HUES48 (cell line): Measurements from ENCODE around the gene KLHL33.

Experiments
- H3K27ac ChIP-seq: one replicate; pipeline ENCODE4 v1.7.0; 2013; ENCODE audit warnings: low read depth, low read length, inconsistent platforms
- H3K27me3 ChIP-seq: 2 replicates; pipeline ENCODE4 v1.6.1; 2013; ENCODE audit warnings: mild to moderate bottlenecking, low read length; ENCODE audit not compliant: control insufficient read depth, insufficient read depth
- H3K36me3 ChIP-seq: 2 replicates; pipeline ENCODE4 v1.6.1; 2013; ENCODE audit warnings: low read length; ENCODE audit not compliant: control insufficient read depth, insufficient read depth
- H3K4me1 ChIP-seq: 2 replicates; pipeline ENCODE4 v1.6.1; 2013; ENCODE audit warnings: mild to moderate bottlenecking, low read length; ENCODE audit not compliant: control insufficient read depth, insufficient read depth
- H3K4me3 ChIP-seq: 2 replicates; pipeline ENCODE4 v1.5.1; 2013; ENCODE audit warnings: mild to moderate bottlenecking, low read depth, low read length
- H3K9ac ChIP-seq: 2 replicates; pipeline ENCODE4 v1.6.1; 2013; ENCODE audit warnings: mild to moderate bottlenecking, low read depth, low read length, moderate library complexity
- H3K9me3 ChIP-seq: 2 replicates; pipeline ENCODE4 v1.6.1; 2013; ENCODE audit warnings: low read length; ENCODE audit not compliant: control insufficient read depth, insufficient read depth

KLHL33 gene

GRCh38 chr14:20427231-20428009, 8.5 kb downstream of the KLHL33 start:
- H3K27ac ChIP-seq: peak overlapping the region; percentile 63
- H3K9me3 ChIP-seq: no peaks in the 10 kb centered on the region

GRCh38 chr14:20424851-20425250, 11.1 kb downstream of the KLHL33 start:
- H3K36me3 ChIP-seq: no peaks in the 10 kb centered on the region
- no peaks in the 10 kb centered on the region for H3K27me3 ChIP-seq
- no peak overlapping the region for H3K27ac ChIP-seq
- peaks cover 11% of the 10 kb centered on the region for H3K4me1 ChIP-seq
- no peak overlapping the region for H3K9ac ChIP-seq
- no peaks in the 10 kb centered on the region for H3K9me3 ChIP-seq
- H3K4me3 ChIP-seq: no peak overlapping the region

More at GRCh38 chr14:20427231-20428009, 8.5 kb downstream of the KLHL33 start:
- H3K9ac ChIP-seq: no peak overlapping the region
- no peaks in the 10 kb centered on the region for H3K36me3 ChIP-seq
- H3K4me1 ChIP-seq: peaks cover 6% of the 10 kb centered on the region; the same call in 1 of the 2 replicates
- H3K4me3 ChIP-seq: no peak overlapping the region
- H3K27me3 ChIP-seq: no peaks in the 10 kb centered on the region

GRCh38 chr14:20422886-20423285, 13.1 kb downstream of the KLHL33 start:
- Histone ChIP-seq H3K4me3 (no peak overlapping the region), H3K27ac (no peak overlapping the region), H3K9me3 (no peaks in the 10 kb centered on the region), H3K9ac (no peak overlapping the region), H3K27me3 (no peaks in the 10 kb centered on the region), H3K36me3 (no peaks in the 10 kb centered on the region), H3K4me1 (peaks cover 11% of the 10 kb centered on the region)

- Histone ChIP-seq H3K27me3 (no peaks in the 10 kb centered on the region), H3K4me1 (peaks cover 6% of the 10 kb centered on the region), H3K9ac (no peak overlapping the region), H3K27ac (peak overlapping the region; percentile 37), H3K4me3 (no peak overlapping the region), H3K36me3 (no peaks in the 10 kb centered on the region), H3K9me3 (no peaks in the 10 kb centered on the region)
Measured at GRCh38 chr14:20421267-20421666, 14.7 kb downstream of the KLHL33 start.

- no peak overlapping the region for H3K9ac ChIP-seq
- peaks cover 10% of the 10 kb centered on the region for H3K4me1 ChIP-seq
- H3K27me3 ChIP-seq: no peaks in the 10 kb centered on the region
- no peak overlapping the region for H3K27ac ChIP-seq
- no peak overlapping the region for H3K4me3 ChIP-seq
- H3K36me3 ChIP-seq: no peaks in the 10 kb centered on the region
- H3K9me3 ChIP-seq: no peaks in the 10 kb centered on the region
Measured at GRCh38 chr14:20419419-20419818, 16.5 kb downstream of the KLHL33 start.

- no peaks in the 10 kb centered on the region for H3K9me3 ChIP-seq
- peaks cover 18% of the 10 kb centered on the region for H3K4me1 ChIP-seq
- H3K36me3 ChIP-seq: no peaks in the 10 kb centered on the region
- H3K4me3 ChIP-seq: no peak overlapping the region
- H3K9ac ChIP-seq: no peak overlapping the region
- H3K27ac ChIP-seq: peak overlapping the region; percentile 32
- no peaks in the 10 kb centered on the region for H3K27me3 ChIP-seq
Measured at GRCh38 chr14:20418501-20418909, 17.5 kb downstream of the KLHL33 start.

- Histone ChIP-seq H3K9ac (no peak overlapping the region), H3K27me3 (no peaks in the 10 kb centered on the region), H3K4me3 (no peak overlapping the region), H3K36me3 (no peaks in the 10 kb centered on the region), H3K9me3 (no peaks in the 10 kb centered on the region), H3K27ac (peak overlapping the region; percentile 32), H3K4me1 (peaks cover 18% of the 10 kb centered on the region)
Measured at GRCh38 chr14:20417250-20418186, 18.4 kb downstream of the KLHL33 start.

GRCh38 chr14:20416223-20416622, 19.7 kb downstream of the KLHL33 start:
- no peak overlapping the region for H3K27ac ChIP-seq
- H3K4me3 ChIP-seq: no peak overlapping the region
- no peak overlapping the region for H3K9ac ChIP-seq
- H3K9me3 ChIP-seq: no peaks in the 10 kb centered on the region
- H3K27me3 ChIP-seq: no peaks in the 10 kb centered on the region
- H3K4me1 ChIP-seq: peaks cover 18% of the 10 kb centered on the region
- H3K36me3 ChIP-seq: no peaks in the 10 kb centered on the region

GRCh38 chr14:20415782-20416206, 20.2 kb downstream of the KLHL33 start:
- H3K36me3 ChIP-seq: no peaks in the 10 kb centered on the region
- H3K4me3 ChIP-seq: no peak overlapping the region
- no peak overlapping the region for H3K9ac ChIP-seq
- H3K27me3 ChIP-seq: no peaks in the 10 kb centered on the region
- no peaks in the 10 kb centered on the region for H3K9me3 ChIP-seq
- no peak overlapping the region for H3K27ac ChIP-seq
- peaks cover 18% of the 10 kb centered on the region for H3K4me1 ChIP-seq

- H3K9me3 ChIP-seq: no peaks in the 10 kb centered on the region
- no peak overlapping the region for H3K27ac ChIP-seq
- peak overlapping the region; percentile 74; the same call in 1 of the 2 replicates for H3K9ac ChIP-seq
- no peaks in the 10 kb centered on the region for H3K27me3 ChIP-seq
- H3K4me3 ChIP-seq: peak overlapping the region; percentile 99
- H3K36me3 ChIP-seq: no peaks in the 10 kb centered on the region
- H3K4me1 ChIP-seq: peaks cover 18% of the 10 kb centered on the region
Measured at GRCh38 chr14:20413744-20414082, 22.3 kb downstream of the KLHL33 start.
